GM23248 (cell line): ENCODE data around the gene CGAS.
"Not testable (repeated sequence)": the region's sequence is repeated elsewhere in the genome, so short reads cannot be mapped to it uniquely, and the experiment has no call there.

Experiments used
- EZH2 ChIP-seq: fragments of 200-600 bp; sonication (generic); IDR thresholded peaks from 2 replicates; pipeline ENCODE4 v1.6.1; 2018; ENCODE audit warnings: antibody characterized with exemption, mild to moderate bottlenecking; ENCODE audit not compliant: insufficient read depth, poor library complexity, severe bottlenecking
- EZH2phosphoT487 ChIP-seq: fragments of 200-600 bp; sonication (generic); IDR thresholded peaks from 2 replicates; pipeline ENCODE4 v1.6.1; 2018; ENCODE audit warnings: antibody characterized with exemption, moderate library complexity, mild to moderate bottlenecking, low read depth; ENCODE audit not compliant: insufficient read depth

DNA sequence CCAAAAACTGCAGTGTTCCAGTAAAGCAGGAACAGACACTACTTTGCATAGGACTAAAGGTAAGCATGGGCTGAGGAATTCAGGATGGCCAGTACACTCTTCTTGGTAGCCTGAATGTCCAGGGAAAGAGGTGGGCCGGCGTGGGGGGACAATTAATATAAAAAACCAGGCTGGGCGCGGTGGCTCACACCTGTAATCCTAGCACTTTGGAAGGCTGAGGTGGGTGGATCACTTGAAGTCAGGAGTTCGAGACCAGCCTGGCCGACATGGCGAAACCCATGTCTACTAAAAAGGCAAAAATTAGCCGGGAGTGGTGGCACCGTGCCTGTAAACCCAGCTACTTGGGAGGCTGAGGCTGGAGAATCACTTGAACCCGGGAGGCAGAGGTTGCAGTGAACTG is 70.6 kb downstream of the CGAS start:
- TF ChIP-seq EZH2, EZH2phosphoT487: not testable (repeated sequence)
